HG02571 (cell line): ENCODE measurements around the gene FMNL2.

Experiments
- ATAC-seq: cut with Tn5 transposase; IDR thresholded peaks from one replicate; pipeline ENCODE4 v1.9.1; 2021; ENCODE audit warnings: mild to moderate bottlenecking, moderate library complexity; ENCODE audit not compliant: unreplicated experiment

Gene FMNL2

DNA sequence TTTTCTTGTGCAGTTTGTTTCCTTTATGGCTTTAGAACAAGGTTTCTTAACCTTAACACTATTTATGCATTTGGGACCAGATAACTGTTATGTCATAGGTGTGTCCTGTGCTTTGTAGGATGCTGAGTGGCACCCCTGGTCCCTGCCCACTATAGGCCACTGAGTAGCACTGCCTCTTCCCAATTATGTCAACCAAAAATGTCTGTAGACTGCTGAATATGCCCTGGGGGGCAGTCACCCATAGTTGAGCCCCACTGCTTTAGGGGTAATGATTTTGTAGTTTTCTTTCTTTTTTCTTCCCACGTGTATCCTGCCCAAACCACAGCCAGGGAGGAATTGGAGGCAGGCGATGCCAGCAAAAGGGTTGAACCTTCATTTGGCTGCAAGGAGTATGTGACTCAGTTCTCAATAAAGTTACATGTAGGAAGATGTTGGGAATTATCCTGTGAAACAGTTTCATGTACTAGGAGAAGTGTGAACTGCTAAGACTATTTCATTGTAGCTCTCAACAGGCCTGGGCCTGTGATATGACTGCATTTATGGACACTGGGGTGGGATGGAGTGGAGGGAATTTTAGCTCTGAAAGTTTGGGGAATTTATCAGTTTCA lies 65.7 kb downstream of the FMNL2 start:
- ATAC-seq: no peak

DNA sequence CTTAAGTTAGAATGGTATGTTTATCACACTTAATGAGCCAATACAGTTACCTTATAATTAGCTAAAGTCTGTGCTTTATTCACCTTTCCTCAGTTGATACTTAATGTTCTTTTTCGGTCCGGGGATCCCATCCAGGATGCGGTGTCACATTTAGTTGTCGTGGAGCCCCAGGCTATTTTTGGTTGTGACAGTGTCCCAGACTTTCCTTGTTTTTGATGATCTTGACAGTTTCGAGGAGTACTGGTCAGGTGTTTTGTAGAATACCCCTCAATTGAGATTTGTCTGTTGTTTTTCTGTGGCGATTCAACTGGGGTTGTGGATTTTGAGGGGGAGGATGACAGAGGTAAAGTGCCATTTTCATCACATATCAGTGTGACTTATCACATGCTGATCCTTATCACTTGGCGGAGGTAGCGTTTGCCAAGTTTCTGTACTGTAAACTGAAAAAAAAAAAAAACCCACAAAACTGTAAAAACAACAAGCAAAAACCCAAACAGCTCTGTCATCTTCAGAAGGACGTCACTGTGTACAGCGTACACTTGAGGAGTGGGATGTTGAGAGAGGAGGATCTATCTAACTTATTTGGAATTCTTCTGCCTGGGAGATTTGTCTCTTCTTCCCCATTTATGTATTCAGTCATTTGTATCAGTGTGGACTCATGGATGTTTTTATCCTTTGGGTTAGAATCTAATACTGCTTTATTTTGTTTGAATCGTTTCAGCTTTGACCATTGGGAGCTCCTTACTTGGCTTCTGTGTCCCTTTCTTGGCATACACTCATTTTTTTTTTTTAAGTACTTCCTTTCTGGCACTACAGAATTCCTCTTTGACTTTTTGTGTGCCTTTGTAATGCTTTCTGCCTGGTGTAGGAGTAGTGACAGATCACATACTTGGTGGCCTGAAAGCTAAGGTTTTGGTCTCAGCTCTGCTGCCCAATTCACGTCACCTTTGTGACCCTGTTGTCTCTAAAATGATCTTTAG lies 68.1 kb downstream of the FMNL2 start:
- no peak for ATAC-seq

DNA sequence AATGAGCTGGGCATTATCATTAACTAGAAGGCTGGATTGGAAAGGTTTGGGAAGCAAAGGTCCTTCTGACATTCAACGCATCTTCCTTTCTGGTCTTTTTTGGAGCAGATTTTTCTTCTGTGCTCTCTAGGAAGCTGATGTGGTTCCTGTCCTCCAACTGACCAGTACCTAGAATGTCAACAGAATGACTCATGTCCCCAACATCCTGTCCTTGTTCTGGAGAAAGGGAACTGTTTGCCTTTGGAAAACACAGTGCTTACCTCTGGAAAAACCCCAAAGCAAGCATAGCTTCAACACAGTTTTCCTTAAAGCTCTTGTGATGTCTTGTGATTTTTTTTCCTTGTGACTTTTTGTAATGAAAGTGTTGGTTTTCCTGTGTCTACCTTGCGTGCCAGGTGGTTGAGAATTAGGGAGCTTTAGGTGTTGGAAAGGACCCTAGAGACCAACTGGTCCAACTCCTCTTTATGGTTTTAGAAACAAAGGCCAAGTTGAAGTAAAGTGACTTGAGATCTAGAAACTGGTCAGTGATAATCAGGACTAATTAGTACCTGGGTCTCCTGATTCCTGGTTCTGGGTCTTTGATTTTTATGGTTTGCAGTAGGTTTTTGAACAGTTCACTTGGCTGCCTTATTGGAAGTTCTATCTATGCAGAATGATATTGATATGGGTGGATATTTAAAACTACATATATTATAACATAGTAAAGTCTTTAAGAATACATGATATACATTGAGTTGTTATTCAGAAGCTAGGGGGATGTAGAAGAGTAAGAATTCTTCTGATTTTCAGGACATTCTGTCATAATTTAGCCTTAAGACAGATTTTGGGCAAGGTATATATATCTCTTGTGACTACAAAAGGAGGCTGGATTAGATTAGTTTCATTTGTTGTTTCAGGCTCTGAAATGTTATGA lies 70.5 kb downstream of the FMNL2 start:
- no peak for ATAC-seq

DNA sequence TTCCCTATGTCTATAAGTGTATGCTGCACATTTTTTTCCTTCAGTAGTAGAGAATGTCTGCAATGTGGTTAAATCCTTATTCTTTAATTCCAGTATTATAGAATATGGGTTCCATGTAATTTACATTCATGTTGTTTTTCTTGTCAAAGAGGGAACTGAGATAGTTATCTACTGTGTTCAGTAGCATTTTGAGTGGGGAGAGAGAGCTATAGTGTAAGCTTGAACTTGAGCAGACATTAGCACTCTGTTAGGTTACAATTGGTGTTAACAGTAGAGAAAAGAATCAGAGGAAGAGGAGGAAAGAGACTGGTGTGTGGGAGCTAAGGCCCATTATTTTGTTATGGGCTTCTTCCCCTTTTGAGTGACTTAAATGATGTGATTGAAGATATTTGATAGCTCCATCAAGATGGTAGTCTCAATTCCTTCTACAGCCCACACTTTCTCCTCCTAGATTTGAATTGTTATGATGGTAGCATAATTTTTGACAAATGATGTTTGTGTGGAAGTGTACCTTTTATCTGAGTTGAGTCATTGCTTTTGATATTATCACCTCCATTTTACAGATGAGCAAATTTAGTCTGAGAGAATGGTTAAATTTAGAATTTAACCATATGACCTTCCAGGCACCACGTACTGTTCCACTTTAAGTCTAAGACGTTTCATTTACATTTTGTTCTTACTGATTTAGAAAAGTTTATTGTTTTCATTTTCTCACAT lies 71.3 kb downstream of the FMNL2 start:
- ATAC-seq: peak; percentile 48

DNA sequence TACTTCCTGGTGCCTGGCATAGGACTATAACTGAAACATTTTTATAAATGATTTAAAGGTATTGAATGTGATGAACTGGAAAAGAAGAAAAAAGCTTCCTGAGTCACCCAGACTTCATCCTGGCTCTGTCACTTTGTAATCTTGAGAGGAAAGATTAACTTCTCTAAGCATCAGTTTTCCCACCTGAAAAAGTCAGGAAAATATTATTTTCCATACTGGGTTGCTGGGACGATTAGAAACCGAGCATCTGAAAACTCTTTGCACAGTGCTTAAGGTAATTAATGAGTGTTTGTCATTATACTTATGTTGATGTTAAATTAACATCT lies 71.8 kb downstream of the FMNL2 start:
- ATAC-seq: no peak

DNA sequence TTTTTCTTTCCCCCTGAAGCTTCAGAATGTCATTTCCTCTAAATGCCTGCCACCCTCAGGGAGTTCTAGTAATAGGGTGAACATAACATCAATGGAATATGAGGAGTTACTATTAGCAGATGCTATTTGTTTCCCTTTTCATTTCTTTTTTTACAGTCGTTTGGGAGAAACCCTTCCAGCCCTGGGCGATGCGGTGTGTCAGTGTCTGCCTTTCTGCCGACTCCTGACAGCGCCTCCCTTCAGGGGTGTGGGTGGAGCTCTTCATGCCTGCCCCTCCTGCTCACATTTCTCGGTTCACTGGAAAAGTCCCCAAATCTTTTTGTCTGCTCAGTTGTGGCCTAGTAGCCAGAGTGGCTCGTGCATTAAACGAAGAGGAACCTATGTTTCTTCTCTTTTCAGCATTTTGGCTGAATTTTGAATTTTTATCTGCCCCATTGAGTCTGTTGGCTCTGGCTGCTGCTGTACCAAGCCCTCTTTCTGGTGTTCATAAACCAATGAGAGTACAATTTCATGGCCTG lies 72.3 kb downstream of the FMNL2 start:
- ATAC-seq: peak; percentile 87

DNA sequence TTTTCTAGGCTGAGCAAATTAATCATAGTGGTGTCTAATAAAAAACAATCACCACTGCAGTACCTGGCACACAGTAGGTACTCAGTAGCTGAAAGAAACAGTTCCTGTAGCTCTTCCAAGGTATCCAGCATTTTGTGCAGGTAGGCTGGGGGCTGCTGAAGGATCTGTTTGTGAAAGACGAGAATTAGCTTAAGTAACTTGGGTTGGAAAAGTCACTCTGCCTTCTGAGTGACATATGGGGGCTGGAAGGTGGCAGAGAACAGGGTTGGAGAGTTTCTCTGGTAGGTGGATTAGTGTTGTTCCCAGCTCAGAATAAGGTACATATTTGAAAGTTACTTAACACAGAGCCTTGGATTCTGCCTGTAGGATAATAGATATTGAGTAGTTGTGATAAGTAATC lies 72.8 kb downstream of the FMNL2 start:
- no peak for ATAC-seq

DNA sequence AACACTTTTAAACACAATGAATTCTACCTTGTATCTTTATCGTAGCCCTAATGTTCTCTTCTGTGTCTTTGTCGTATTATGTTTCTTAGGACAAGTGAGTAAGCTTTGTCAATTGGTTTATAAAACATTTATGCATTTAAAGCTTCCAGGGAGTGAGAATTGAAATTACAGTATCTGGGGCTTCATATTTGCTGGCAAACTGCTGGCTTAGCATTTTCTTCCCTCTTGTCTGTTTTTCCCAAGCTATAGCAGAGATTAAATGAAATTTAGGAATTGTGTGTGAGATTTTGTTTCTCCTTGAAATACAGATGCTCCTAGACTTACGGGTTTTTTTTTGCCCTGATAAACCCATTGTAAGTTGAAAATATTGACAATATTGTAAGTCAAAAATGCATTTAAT lies 73.3 kb downstream of the FMNL2 start:
- no peak for ATAC-seq

DNA sequence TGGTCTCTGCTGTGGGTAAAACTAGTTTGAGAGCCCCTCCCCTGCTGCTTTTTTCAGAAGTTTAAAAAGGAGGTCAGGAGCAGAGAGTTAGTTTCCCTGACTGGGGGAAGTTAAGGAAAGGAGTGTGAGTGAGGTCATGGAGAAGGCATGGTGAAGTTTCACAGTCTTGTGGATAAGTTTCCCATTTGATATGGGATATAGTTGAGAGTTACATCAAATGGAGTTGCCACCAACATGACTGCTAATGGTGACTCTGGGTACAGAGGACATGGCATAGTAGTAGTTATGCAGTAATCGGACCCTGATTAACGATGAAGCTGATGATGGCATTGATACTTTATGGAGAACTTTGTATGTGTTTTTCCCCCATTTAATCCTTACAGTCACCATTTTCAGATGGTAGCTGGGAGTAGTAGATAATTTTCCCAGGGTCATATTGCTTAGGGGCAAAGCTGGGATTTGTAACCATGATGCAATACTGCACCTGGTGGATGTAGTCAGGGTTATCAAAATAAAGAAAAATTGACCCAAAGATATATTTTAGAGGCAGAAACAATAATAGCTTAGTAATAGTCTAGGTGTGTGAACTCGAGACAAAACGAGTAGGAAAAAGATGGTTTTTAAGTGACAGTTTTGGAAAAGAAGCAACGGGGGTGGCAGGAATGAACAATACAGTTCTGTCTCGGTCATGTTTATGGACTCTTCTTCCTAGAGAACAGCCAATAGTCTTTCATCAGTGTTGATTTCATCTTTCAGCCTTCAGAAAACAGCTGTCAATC lies 74.6 kb downstream of the FMNL2 start:
- no peak for ATAC-seq

DNA sequence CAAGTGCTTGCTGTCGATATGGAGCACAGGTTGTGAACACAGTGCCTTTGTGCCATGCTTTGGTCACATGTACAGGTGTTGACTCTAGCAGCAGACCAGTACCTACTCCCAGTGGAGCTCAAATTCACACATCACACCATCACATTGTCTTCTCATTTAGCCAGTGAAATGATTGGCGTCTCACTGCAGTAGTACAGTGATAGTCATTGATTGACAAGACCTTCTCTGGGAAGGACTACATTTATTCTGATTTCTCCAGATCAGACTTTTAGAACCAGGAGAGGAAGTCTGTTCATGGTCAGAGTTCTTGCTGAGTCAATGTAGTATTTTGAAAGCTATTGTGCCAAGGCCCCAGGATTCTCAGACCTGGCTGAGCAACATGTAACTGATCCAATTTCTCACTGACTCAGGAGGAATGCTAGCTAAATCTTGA lies 75.2 kb downstream of the FMNL2 start:
- no peak for ATAC-seq

DNA sequence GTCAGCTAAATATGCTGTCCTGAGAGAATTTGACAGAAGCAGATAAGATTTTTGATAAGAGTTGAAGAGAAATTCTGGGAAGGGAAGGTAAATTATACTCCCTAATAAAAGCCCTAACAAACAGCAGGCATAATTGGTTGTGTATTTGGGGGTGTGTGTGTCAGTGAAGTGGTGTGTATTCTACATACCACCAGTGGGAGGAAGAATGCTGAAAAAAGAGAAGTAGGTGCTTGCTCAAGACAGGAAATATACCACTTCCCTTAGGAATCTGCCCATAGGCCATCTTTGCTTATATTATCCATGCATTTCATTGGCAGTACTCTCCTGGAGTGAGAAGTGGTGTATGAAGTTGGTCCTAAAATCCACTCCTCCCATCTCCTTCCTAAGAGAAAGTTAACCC lies 76.2 kb downstream of the FMNL2 start:
- no peak for ATAC-seq

DNA sequence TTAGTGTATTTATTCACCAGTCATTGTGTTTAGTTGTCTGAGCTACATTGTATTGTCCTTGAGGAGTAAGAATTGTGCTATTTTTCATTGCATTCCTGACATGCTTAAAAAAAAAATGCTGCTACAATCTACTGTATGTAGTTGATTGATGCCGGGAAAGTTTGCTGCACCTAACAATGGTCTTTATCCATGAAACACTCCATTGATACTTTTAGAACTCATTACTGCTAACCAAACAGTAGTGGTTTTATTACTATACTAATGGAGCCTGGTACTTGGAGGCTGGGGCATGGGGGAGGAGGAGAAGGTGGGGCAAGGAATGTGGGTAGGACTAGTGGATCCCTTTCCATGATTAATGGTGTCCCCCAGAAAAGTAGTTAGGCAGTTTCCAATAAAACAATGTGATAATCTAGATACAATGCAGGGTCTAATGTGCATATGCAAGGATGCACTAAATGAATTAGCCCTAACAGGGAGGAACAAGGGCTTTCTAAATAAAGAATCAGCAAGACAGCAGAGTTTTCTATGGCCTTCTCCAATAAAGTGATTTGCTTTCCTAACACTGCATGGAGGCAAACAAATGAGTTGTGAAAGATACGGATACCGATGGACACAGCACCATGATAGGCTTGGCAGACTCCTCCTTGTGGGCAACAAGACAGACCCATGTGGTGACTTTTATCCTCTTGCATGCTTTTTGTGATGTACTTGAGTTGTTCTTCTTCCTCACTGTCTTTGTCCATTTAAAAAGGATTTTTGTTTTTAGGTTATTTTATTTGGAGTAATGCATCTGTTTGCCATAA lies 78.5 kb downstream of the FMNL2 start:
- no peak for ATAC-seq

DNA sequence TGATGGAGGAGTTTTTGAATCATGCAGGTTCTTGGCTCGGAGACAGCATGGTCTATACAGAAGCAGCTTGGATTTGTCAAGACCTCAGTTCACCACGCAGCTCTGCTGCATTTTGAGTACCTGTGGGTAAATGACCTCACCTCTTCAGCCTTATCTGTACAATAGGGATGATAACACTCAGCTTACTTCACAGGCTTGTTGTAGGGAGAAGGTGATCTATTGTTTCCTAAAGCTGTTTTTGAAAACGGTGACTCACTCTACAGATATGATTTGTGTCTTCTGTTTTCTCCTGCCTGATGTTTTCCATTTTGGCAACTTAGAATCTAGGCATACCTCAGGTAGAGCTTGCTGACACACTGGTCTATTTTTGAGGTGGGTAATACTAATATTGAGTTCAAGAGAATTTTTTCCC lies 80.3 kb downstream of the FMNL2 start:
- no peak for ATAC-seq

DNA sequence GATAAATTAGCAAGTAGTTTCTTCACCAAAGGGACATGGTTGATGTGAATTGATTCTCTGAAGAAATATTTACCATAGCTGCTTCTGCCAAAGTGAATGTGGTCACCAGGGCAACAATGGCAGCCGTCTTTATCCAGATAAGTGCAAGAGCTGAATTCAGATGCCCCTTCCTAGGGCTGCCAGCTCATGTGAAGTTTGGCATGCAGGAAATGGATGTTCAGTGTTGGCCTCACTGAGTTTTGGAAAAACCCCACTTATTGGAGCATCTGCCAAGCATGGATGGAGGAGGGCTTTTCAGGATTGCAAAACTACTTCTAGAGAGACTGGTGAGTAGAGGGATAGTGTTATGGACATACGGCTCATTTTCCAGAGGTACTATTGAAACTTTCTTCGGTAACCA lies 80.8 kb downstream of the FMNL2 start:
- ATAC-seq: no peak

DNA sequence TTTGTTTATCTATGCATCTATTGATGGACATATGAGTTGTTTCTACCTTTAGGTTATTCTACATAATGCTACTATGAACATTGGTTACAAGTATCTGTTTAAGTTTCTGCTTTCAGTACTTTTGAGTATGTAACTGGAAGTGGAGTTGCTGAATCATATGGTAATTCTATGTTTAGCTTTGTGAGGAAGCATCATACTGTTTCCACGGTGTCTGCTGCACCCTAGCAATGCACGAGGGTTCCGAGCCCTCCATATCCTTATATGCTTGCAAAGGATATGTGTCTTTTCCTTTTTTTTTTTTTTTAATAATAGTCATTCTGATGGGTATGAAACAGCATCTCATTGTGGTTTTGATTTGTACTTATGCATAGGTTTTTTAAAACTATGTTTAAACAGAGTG lies 83.7 kb downstream of the FMNL2 start:
- peak; percentile 45 for ATAC-seq

DNA sequence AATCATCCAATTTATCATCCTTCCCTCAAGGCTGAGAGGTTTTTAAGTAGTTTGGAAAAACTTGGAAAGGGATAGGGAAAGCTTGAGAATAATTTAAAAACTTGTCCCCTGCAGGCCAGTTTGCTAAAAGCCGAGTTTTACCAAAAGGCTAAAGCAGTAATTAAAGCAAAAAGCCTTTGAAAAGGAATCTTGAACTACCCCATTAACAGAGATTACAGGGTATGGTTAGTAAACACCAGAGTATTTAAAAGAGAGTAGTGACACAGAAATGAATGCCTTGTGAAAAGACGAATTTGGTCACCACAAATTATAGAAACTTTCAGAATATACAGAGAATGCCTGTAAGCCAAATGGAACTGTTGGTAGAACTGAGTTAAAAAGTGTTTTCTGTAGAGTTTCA lies 85.0 kb downstream of the FMNL2 start:
- ATAC-seq: no peak

DNA sequence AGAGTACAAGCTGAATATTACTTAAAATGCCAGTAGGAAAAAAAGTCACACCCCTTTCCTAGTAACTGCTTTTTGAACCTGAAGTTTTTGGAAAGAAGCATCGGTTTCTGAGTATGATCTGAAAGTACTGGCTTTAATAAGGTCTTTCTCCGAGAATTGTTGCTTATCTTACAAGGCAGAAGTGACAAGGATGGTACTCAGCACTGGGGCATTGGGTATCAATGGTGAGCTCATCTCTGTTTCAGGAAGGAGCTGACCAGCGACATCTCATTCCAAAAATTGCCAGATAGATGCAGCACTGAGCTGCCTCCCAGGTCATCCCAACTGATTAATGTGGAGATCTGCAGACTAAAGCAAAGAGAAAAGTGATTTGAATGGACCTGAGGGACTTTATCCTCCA lies 85.4 kb downstream of the FMNL2 start:
- ATAC-seq: no peak

DNA sequence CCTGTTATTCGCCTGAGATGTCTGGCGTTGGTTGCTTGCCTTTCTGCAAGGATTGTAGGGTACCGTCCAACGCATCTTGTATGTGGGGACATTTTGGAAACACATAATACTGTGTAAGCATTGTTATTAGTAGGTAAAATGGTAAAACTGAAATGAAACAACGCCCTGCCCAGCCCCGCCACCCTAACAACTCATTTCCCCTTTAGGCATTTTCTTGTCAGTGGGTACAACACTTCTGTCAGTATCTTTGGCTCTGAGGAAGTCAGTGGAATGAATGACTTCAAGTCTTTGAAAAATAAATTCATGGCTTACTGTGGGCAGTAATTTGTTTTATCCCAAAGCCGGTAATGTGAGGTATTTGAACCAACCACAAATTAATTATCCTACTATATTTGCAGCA lies 86.0 kb downstream of the FMNL2 start:
- ATAC-seq: no peak
